ENCODE measurements around the gene SYNGR2. TPM values are rescaled to one million over a fixed set of nuclear protein-coding genes. Genes with fewer than 3 reads are reported as not detected.

SYNGR2 gene
- total RNA-seq, 1 experiment from 2014 or later = 148 TPM

GRCh38 chr17:78120971-78121800 is 47.2 kb upstream of the SYNGR2 start (continued):
- no peak for TF ChIP-seq ZBTB33 (IDR thresholded peaks at IDR 0.05; ENCODE audit: extremely low read depth, insufficient replicate concordance, low read length)
- no peak for TF ChIP-seq TCF7L2 (IDR thresholded peaks at IDR 0.05; ENCODE audit: borderline replicate concordance, extremely low read depth, insufficient read depth, insufficient read length)
- TF ChIP-seq ZFX (IDR thresholded peaks at IDR 0.05) = no peak
- no peak for TF ChIP-seq YY1 (IDR thresholded peaks at IDR 0.05; ENCODE audit: extremely low read depth, insufficient replicate concordance, low read depth, low read length)
- TF ChIP-seq EZH2 (IDR thresholded peaks at IDR 0.05) = no peak
- no peak for TF ChIP-seq JUND (IDR thresholded peaks at IDR 0.05)

GRCh38 chr17:78121801-78122215 is 46.6 kb upstream of the SYNGR2 start:
- Histone ChIP-seq H3K9me2 (ENCODE audit: insufficient read depth) (no peaks in the 10 kb centered on the region), H3K4me1 (ENCODE audit: control insufficient read depth in 1 of 2, insufficient read depth in 2 of 2, low read length in 2 of 2) (peaks cover 0 to 3% of the 10 kb centered on the region in 2 experiments; a peak in 2 of 4 replicates), H3K27me3 (ENCODE audit: insufficient read depth, low read length) (no peaks in the 10 kb centered on the region), H3K27ac (ENCODE audit: low read depth, low read length) (no peak overlapping the region), H3K4me2 (ENCODE audit: low read length) (no peak overlapping the region), H3K9ac (ENCODE audit: low read length) (no peak overlapping the region), H3K79me2 (ENCODE audit: insufficient read depth, low read length) (peaks cover 6% of the 10 kb centered on the region; the same call in 1 of the 2 replicates), H4K20me1 (ENCODE audit: insufficient read depth) (no peaks in the 10 kb centered on the region), H3K9me3 (ENCODE audit: control insufficient read depth in 1 of 2, insufficient read depth in 1 of 2, low read depth in 1 of 2, low read length in 2 of 2) (no peaks in the 10 kb centered on the region), H3K4me3 (replicated peaks in 1 of 2; ENCODE audit: low read depth in 1 of 2, low read length in 2 of 2) (no peak overlapping the region), H2AFZ (ENCODE audit: low read depth, low read length, poor library complexity, severe bottlenecking) (no peak overlapping the region), H3K36me3 (ENCODE audit: control insufficient read depth in 1 of 2, insufficient read depth in 2 of 2, low read length in 2 of 2) (peaks cover 5 to 27% of the 10 kb centered on the region in 2 experiments; a peak in 3 of 4 replicates)
- DNase-seq (ENCODE audit: low read depth, low spot score) (no peak), ATAC-seq (no peak)
- no TSS peak for BruUV-seq (replicated peaks)
- TF ChIP-seq RAD21 (IDR thresholded peaks at IDR 0.05; ENCODE audit: low read depth) = no peak
- no peak for TF ChIP-seq CBX3 (IDR thresholded peaks at IDR 0.05; ENCODE audit: low read depth)
- no peak for TF ChIP-seq JUND (IDR thresholded peaks at IDR 0.05)
- TF ChIP-seq SP1 (IDR thresholded peaks at IDR 0.05; ENCODE audit: low read depth) = no peak
- ChIA-PET POLR2A (no interaction called here), RAD21 (ENCODE audit: low non-redundant PET in 1 of 2, low total read pairs in 2 of 2, uncharacterized antibody in 2 of 2, unreplicated experiment in 2 of 2) (no interaction called here), CTCF (no interaction called here)
- intact Hi-C loops (cut with micrococcal nuclease) = no loop called here
